ENCODE data around the gene PDE5A.

Gene PDE5A

GRCh38 chr4:119652998-119653397, 24.4 kb upstream of the PDE5A start:
- no peak overlapping the region for H3K4me3 Mint-ChIP-seq
- no peaks in the 10 kb centered on the region for H3K27me3 Mint-ChIP-seq (ENCODE audit: low read depth)
- H3K27ac Mint-ChIP-seq, result peak overlapping the region in 1 of 3 experiments; percentile 14
- H3K9me3 Mint-ChIP-seq, result no peaks in the 10 kb centered on the region
- TF ChIP-seq CTCF (IDR thresholded peaks at IDR 0.05; ENCODE audit: unreplicated experiment in 3 of 3), result no peak
- H3K4me1 Mint-ChIP-seq, result peaks cover 8% of the 10 kb centered on the region
- no peaks in the 10 kb centered on the region for H3K36me3 Mint-ChIP-seq (ENCODE audit: low read depth)

- Mint-ChIP-seq H3K4me3 (no peak overlapping the region), H3K27me3 (ENCODE audit: low read depth) (no peaks in the 10 kb centered on the region), H3K36me3 (ENCODE audit: low read depth) (no peaks in the 10 kb centered on the region), H3K9me3 (no peaks in the 10 kb centered on the region), H3K4me1 (peaks cover 33% of the 10 kb centered on the region), H3K27ac (peak overlapping the region in 2 of 3 experiments; percentile 48 to 98)
- TF ChIP-seq CTCF (IDR thresholded peaks at IDR 0.05; ENCODE audit: unreplicated experiment in 3 of 3), result no peak
Measured at GRCh38 chr4:119648398-119648797, 19.8 kb upstream of the PDE5A start.

GRCh38 chr4:119647558-119647957, 19.0 kb upstream of the PDE5A start:
- no peak for TF ChIP-seq CTCF (IDR thresholded peaks at IDR 0.05; ENCODE audit: unreplicated experiment in 3 of 3)

GRCh38 chr4:119646347-119647071, 17.9 kb upstream of the PDE5A start:
- Mint-ChIP-seq H3K9me3 (no peaks in the 10 kb centered on the region), H3K4me1 (peaks cover 33% of the 10 kb centered on the region), H3K4me3 (peak overlapping the region in 1 of 3 experiments; percentile 9), H3K27me3 (ENCODE audit: low read depth) (no peaks in the 10 kb centered on the region), H3K36me3 (ENCODE audit: low read depth) (no peaks in the 10 kb centered on the region), H3K27ac (peak overlapping the region; percentile 95 to 98 (median 96))
- TF ChIP-seq CTCF (IDR thresholded peaks at IDR 0.05; ENCODE audit: unreplicated experiment in 3 of 3), result no peak

More at GRCh38 chr4:119647558-119647957, 19.0 kb upstream of the PDE5A start:
- Mint-ChIP-seq H3K4me3 (no peak overlapping the region), H3K9me3 (no peaks in the 10 kb centered on the region), H3K36me3 (ENCODE audit: low read depth) (no peaks in the 10 kb centered on the region), H3K27ac (peak overlapping the region in 2 of 3 experiments; percentile 96 to 98), H3K27me3 (ENCODE audit: low read depth) (no peaks in the 10 kb centered on the region), H3K4me1 (peaks cover 33% of the 10 kb centered on the region)

GRCh38 chr4:119643306-119644042, 14.9 kb upstream of the PDE5A start:
- no peaks in the 10 kb centered on the region for H3K36me3 Mint-ChIP-seq (ENCODE audit: low read depth)
- H3K27me3 Mint-ChIP-seq (ENCODE audit: low read depth), result no peaks in the 10 kb centered on the region
- no peak overlapping the region for H3K4me3 Mint-ChIP-seq
- H3K9me3 Mint-ChIP-seq, result no peaks in the 10 kb centered on the region
- TF ChIP-seq CTCF (IDR thresholded peaks at IDR 0.05; ENCODE audit: unreplicated experiment in 3 of 3), result no peak
- H3K4me1 Mint-ChIP-seq, result peaks cover 26% of the 10 kb centered on the region
- peak overlapping the region in 2 of 3 experiments; percentile 65 to 66 for H3K27ac Mint-ChIP-seq
